Measurements from ENCODE around the gene RFT1.

GRCh38 chr3:53082736-53083135 lies 47.5 kb downstream of the RFT1 start:
- no peak for TF ChIP-seq POLR2A (IDR thresholded peaks at IDR 0.05)
- TF ChIP-seq CTCF (IDR thresholded peaks at IDR 0.05) = no peak
